ENCODE data around the gene CGB8. TPM values are rescaled to one million over a fixed set of nuclear protein-coding genes. Genes with fewer than 3 reads are reported as not detected.

CGB8 gene
- total RNA-seq, 1 experiment from 2014 or later: 0.34 TPM

- ATAC-seq: no peak
- no peaks in the 10 kb centered on the region for H3K36me3 ChIP-seq (ENCODE audit: control insufficient read depth in 1 of 2, insufficient read depth in 2 of 2, low read length in 2 of 2)
- peaks cover 17 to 19% of the 10 kb centered on the region in 2 experiments for H3K4me1 ChIP-seq (ENCODE audit: control insufficient read depth in 1 of 2, insufficient read depth in 2 of 2, low read length in 2 of 2)
- no peaks in the 10 kb centered on the region for H3K79me2 ChIP-seq (ENCODE audit: insufficient read depth, low read length)
- BruUV-seq (replicated peaks): no TSS peak
- no peak overlapping the region for H3K9ac ChIP-seq (ENCODE audit: low read length)
- ChIA-PET POLR2A (no interaction called here), RAD21 (ENCODE audit: low non-redundant PET in 1 of 2, low total read pairs in 2 of 2, uncharacterized antibody in 2 of 2, unreplicated experiment in 2 of 2) (no interaction called here), CTCF (no interaction called here)
- no peaks in the 10 kb centered on the region for H3K9me3 ChIP-seq (ENCODE audit: control insufficient read depth in 1 of 2, insufficient read depth in 1 of 2, low read depth in 1 of 2, low read length in 2 of 2)
- intact Hi-C loops (cut with micrococcal nuclease): no loop called here
- H3K27ac ChIP-seq (ENCODE audit: low read depth, low read length): no peak overlapping the region
- no peak overlapping the region for H2AFZ ChIP-seq (ENCODE audit: low read depth, low read length, poor library complexity, severe bottlenecking)
- no peaks in the 10 kb centered on the region for H4K20me1 ChIP-seq (ENCODE audit: insufficient read depth)
- no peaks in the 10 kb centered on the region for H3K9me2 ChIP-seq (ENCODE audit: insufficient read depth)
- no peak for TF ChIP-seq ELF1 (IDR thresholded peaks at IDR 0.05; ENCODE audit: borderline replicate concordance, low read depth)
- TF ChIP-seq POLR2A (IDR thresholded peaks at IDR 0.05; ENCODE audit: borderline replicate concordance, extremely low read depth, insufficient read depth, insufficient read length): no peak
- no peak for TF ChIP-seq SRF (IDR thresholded peaks at IDR 0.05; ENCODE audit: low read depth)
- no peaks in the 10 kb centered on the region for H3K27me3 ChIP-seq (ENCODE audit: insufficient read depth, low read length)
- DNase-seq (ENCODE audit: low read depth, low spot score): no peak
- H3K4me2 ChIP-seq (ENCODE audit: low read length): no peak overlapping the region
- H3K4me3 ChIP-seq (replicated peaks in 1 of 2; ENCODE audit: low read depth in 1 of 2, low read length in 2 of 2): no peak overlapping the region
These were observed 23.1 kb upstream of the CGB8 start for GRCh38 chr19:49071860-49072547.

- H3K27ac ChIP-seq (ENCODE audit: low read depth, low read length): no peak overlapping the region
- H3K27me3 ChIP-seq (ENCODE audit: insufficient read depth, low read length): no peaks in the 10 kb centered on the region
- BruUV-seq (replicated peaks): no TSS peak
- no peaks in the 10 kb centered on the region for H3K36me3 ChIP-seq (ENCODE audit: control insufficient read depth in 1 of 2, insufficient read depth in 2 of 2, low read length in 2 of 2)
- CTCF ChIA-PET: interaction anchor here (0.9 to 1.0 kb wide), 2 partner anchors 27 to 77 kb away, joined by 3 read pairs; partner anchors contain the start of gene RUVBL2
- no peak overlapping the region for H3K4me3 ChIP-seq (replicated peaks in 1 of 2; ENCODE audit: low read depth in 1 of 2, low read length in 2 of 2)
- intact Hi-C loops (cut with micrococcal nuclease): no loop called here
- H3K79me2 ChIP-seq (ENCODE audit: insufficient read depth, low read length): no peaks in the 10 kb centered on the region
- H3K9me2 ChIP-seq (ENCODE audit: insufficient read depth): no peaks in the 10 kb centered on the region
- no peaks in the 10 kb centered on the region for H4K20me1 ChIP-seq (ENCODE audit: insufficient read depth)
- POLR2A ChIA-PET: interaction anchor here (1.3 kb wide), 1 partner anchor 13 kb away, joined by 4 read pairs; the partner anchor contains the start of gene CGB7
- H3K4me2 ChIP-seq (ENCODE audit: low read length): no peak overlapping the region
- H3K4me1 ChIP-seq (ENCODE audit: control insufficient read depth in 1 of 2, insufficient read depth in 2 of 2, low read length in 2 of 2): peaks cover 20 to 34% of the 10 kb centered on the region in 2 experiments
- ATAC-seq: no peak
- RAD21 ChIA-PET (ENCODE audit: low non-redundant PET in 1 of 2, low total read pairs in 2 of 2, uncharacterized antibody in 2 of 2, unreplicated experiment in 2 of 2): no interaction called here
- no peak for DNase-seq (ENCODE audit: low read depth, low spot score)
- no peak overlapping the region for H2AFZ ChIP-seq (ENCODE audit: low read depth, low read length, poor library complexity, severe bottlenecking)
- H3K9ac ChIP-seq (ENCODE audit: low read length): no peak overlapping the region
- H3K9me3 ChIP-seq (ENCODE audit: control insufficient read depth in 1 of 2, insufficient read depth in 1 of 2, low read depth in 1 of 2, low read length in 2 of 2): no peaks in the 10 kb centered on the region
- TF ChIP-seq CTCF (IDR thresholded peaks at IDR 0.05 in 2 of 3, conservative IDR thresholded peaks at IDR 0.05 in 1 of 3; ENCODE audit: borderline replicate concordance in 1 of 3, insufficient read depth in 1 of 3, low read depth in 2 of 3, low read length in 2 of 3): no peak
- no peak for TF ChIP-seq ZNF274 (IDR thresholded peaks at IDR 0.05; ENCODE audit: low read depth, low read length)
- no peak for TF ChIP-seq ZBTB33 (IDR thresholded peaks at IDR 0.05; ENCODE audit: extremely low read depth, insufficient replicate concordance, low read length)
- no peak for TF ChIP-seq YY1 (IDR thresholded peaks at IDR 0.05; ENCODE audit: extremely low read depth, insufficient replicate concordance, low read depth, low read length)
- no peak for TF ChIP-seq EZH2phosphoT487 (IDR thresholded peaks at IDR 0.05; ENCODE audit: borderline replicate concordance)
- no peak for TF ChIP-seq CBX3 (IDR thresholded peaks at IDR 0.05; ENCODE audit: low read depth)
- TF ChIP-seq RAD21 (IDR thresholded peaks at IDR 0.05; ENCODE audit: low read depth): no peak
- TF ChIP-seq TCF7L2 (IDR thresholded peaks at IDR 0.05; ENCODE audit: borderline replicate concordance, extremely low read depth, insufficient read depth, insufficient read length): no peak
- TF ChIP-seq FOSL1 (IDR thresholded peaks at IDR 0.05; ENCODE audit: low read depth): no peak
- TF ChIP-seq MAX (IDR thresholded peaks at IDR 0.05): no peak
- no peak for TF ChIP-seq SIN3A (IDR thresholded peaks at IDR 0.05; ENCODE audit: low read depth)
- no peak for TF ChIP-seq EZH2 (IDR thresholded peaks at IDR 0.05)
- TF ChIP-seq SP1 (IDR thresholded peaks at IDR 0.05; ENCODE audit: low read depth): no peak
- no peak for TF ChIP-seq ATF3 (IDR thresholded peaks at IDR 0.05)
These were observed 21.5 kb upstream of the CGB8 start for GRCh38 chr19:49070416-49070815.
